Choroid plexus epithelial cell (primary cell): ENCODE measurements around the gene ISYNA1.

ENCODE experiments used
- DNase-seq: peaks from one replicate; pipeline ENCODE4 v3.0.0-alpha.2; 2010; ENCODE audit warnings: low read depth
- H3K4me3 ChIP-seq: 2 replicates; pipeline ENCODE4 v1.5.1; 2011; ENCODE audit warnings: low read depth, mild to moderate bottlenecking, control low read depth, low read length, moderate library complexity
- CTCF ChIP-seq: conservative IDR thresholded peaks from 2 replicates; pipeline ENCODE4 v1.5.1; 2011; ENCODE audit warnings: low read depth, mild to moderate bottlenecking, control low read depth, inconsistent platforms, low read length, moderate library complexity

Gene ISYNA1

DNA sequence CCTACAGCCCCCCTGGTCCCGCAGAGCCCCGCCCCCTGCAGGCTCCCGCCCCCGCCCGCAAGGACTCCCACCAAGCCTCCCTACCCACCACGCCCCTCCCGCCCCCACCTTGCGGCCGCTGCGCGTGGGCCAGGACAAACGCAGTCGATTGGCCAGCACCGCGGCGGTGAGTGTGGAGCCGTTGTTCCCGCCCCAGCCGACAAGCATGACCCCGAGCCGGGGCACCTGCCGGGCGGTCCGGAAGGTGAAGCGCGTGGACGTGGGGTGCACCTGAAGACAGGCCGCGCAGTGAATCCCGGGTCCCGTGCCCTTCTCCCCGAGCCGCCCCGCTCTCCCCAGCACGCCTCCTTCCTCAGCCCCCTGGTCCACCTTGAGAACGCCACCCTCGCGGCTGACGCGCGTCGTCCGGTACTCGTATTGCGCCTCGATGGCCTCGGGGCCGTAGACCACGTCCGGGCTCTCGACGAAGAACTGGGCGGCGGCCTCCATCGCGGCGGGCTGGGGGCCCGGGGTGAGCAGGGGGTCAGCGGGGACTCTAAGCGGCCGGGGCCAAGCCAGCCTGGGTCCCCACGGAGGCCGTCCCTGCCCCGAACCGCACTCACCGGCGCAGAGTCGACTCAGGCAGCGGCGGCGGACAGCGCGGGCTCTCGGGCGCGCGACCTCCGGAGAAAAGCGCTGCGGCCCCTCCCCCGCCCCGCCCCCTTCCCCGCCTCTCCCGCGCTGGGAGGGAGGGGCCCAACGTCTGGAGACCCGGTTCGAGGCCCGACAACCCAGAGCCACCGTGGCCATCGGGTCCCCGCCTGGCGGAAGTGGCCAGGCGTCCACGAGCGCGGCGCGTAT, at the start of gene ISYNA1:
ISYNA1 (minus strand) TSS at position 643 of the 840 bp plus-strand sequence; CDS start at position 489, 154 bp downstream.
- DNase-seq = peak; percentile 77
- TF ChIP-seq CTCF = no peak
- peak within 1 kb of the TSS; percentile 81 for H3K4me3 ChIP-seq

DNA sequence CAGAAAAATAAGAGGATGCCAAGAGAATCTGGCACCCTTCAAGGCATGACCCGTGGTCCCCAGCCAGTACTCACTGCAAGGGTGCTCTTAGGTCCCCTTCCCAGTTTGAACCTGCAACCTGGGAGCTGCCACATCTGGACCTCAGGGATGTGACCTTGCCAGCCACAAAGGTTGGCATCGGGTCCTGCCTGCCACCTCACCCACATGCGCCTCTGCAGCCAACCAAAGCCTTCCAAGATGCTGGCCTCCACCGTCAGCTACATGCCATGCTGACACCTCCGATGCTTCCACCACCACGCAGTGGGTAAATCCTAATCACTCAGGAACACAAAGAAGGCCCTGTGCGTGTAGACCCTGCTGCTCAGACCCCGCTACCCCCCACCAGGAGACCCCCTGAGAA, 48.8 kb upstream of the ISYNA1 start:
- no peak for TF ChIP-seq CTCF
- no peak for DNase-seq
- no peak overlapping the region for H3K4me3 ChIP-seq

- TF ChIP-seq CTCF = peak; percentile 28
- H3K4me3 ChIP-seq = no peak overlapping the region
- DNase-seq = no peak
Measured at GRCh38 chr19:18484992-18485391, 47.1 kb upstream of the ISYNA1 start.

GRCh38 chr19:18483119-18483890, 45.4 kb upstream of the ISYNA1 start:
- DNase-seq = no peak
- TF ChIP-seq CTCF = no peak
- no peak overlapping the region for H3K4me3 ChIP-seq

DNA sequence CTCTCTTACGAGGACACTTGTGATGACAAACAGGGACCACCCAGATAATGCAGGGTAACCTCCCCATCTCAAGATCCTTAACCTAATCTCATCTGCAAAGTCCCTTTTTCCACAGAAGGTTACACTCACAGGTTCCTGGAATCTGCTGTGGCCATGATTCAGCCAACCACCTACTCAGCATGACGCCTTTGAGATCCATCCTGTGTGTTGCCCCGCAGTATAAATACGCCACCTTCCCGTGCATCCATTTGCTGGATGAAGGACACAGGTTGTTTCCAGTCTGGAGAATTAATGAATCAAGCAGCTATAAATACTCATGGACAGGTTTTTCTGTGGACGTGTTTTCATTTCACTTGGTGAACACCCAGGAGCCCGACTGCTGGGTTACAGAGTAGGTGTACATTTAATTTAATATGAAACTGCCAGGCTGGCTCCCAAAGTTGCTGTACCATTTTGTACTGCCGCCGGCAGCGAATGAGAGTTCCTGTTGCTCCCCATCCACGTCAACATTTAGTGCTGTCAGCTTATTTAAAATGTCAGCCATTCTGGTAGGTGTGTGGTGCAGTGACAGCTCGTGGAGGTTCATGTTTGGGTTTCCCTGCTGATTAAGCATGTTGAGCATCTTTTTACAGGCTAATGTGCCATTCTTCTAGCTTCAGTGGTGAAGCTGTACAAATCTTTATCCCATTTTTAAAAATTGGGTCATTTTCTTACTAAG, 43.7 kb upstream of the ISYNA1 start:
- no peak for DNase-seq
- H3K4me3 ChIP-seq = no peak overlapping the region
- TF ChIP-seq CTCF = no peak

- peak; percentile 65 for DNase-seq
- H3K4me3 ChIP-seq = no peak overlapping the region
- no peak for TF ChIP-seq CTCF
Measured at GRCh38 chr19:18480006-18480691, 42.2 kb upstream of the ISYNA1 start.
